HG03354 (cell line): ENCODE results near the gene ASCC3.
"Not testable (repeated sequence)": the region's sequence is repeated elsewhere in the genome, so short reads cannot be mapped to it uniquely, and the experiment has no call there.

Experiments used
- ATAC-seq: cut with Tn5 transposase; IDR thresholded peaks from one replicate; pipeline ENCODE4 v1.9.1; 2021; ENCODE audit warnings: mild to moderate bottlenecking; ENCODE audit not compliant: unreplicated experiment, poor library complexity, severe bottlenecking

ASCC3 gene

GRCh38 chr6:100891079-100891478 is 9.9 kb upstream of the ASCC3 start:
- no peak for ATAC-seq

GRCh38 chr6:100890646-100891045 is 9.5 kb upstream of the ASCC3 start:
- not testable (repeated sequence) for ATAC-seq

GRCh38 chr6:100889351-100889750 is 8.2 kb upstream of the ASCC3 start:
- no peak for ATAC-seq

- no peak for ATAC-seq
Measured at GRCh38 chr6:100886076-100886475, 4.9 kb upstream of the ASCC3 start.

- ATAC-seq, result no peak
Measured at GRCh38 chr6:100883347-100883746, 2.2 kb upstream of the ASCC3 start.

GRCh38 chr6:100881707-100882040 is 545 bp upstream of the ASCC3 start:
- ATAC-seq, result no peak

- no peak for ATAC-seq
Measured at GRCh38 chr6:100880149-100880852, 828 bp downstream of the ASCC3 start.

GRCh38 chr6:100879317-100879716 is 1.8 kb downstream of the ASCC3 start:
- no peak for ATAC-seq

GRCh38 chr6:100877851-100878250 is 3.3 kb downstream of the ASCC3 start:
- no peak for ATAC-seq

- ATAC-seq, result no peak
Measured at GRCh38 chr6:100876251-100876650, 4.9 kb downstream of the ASCC3 start.

GRCh38 chr6:100865525-100865924 is 15.6 kb downstream of the ASCC3 start:
- ATAC-seq, result no peak

- ATAC-seq, result no peak
Measured at GRCh38 chr6:100862063-100862462, 19.1 kb downstream of the ASCC3 start.

GRCh38 chr6:100856146-100856545 is 25.0 kb downstream of the ASCC3 start:
- ATAC-seq, result no peak

GRCh38 chr6:100851819-100852218 is 29.3 kb downstream of the ASCC3 start:
- no peak for ATAC-seq

GRCh38 chr6:100850174-100850573 is 31.0 kb downstream of the ASCC3 start:
- no peak for ATAC-seq

GRCh38 chr6:100846276-100846675 is 34.9 kb downstream of the ASCC3 start:
- peak; percentile 94 for ATAC-seq

- no peak for ATAC-seq
Measured at GRCh38 chr6:100845676-100846075, 35.5 kb downstream of the ASCC3 start.

GRCh38 chr6:100839419-100839818 is 41.7 kb downstream of the ASCC3 start:
- no peak for ATAC-seq

- no peak for ATAC-seq
Measured at GRCh38 chr6:100838011-100838410, 43.1 kb downstream of the ASCC3 start.

- no peak for ATAC-seq
Measured at GRCh38 chr6:100833972-100834574, 47.1 kb downstream of the ASCC3 start.

- not testable (repeated sequence) for ATAC-seq
Measured at GRCh38 chr6:100829077-100829595, 52.0 kb downstream of the ASCC3 start.
